IMR-90 (cell line): Measurements from ENCODE around the gene ASH1L. TPM values are rescaled to one million over a fixed set of nuclear protein-coding genes. Genes with fewer than 3 reads are reported as not detected.
"Not testable (repeated sequence)": the region's sequence is repeated elsewhere in the genome, so short reads cannot be mapped to it uniquely, and the experiment has no call there.

Source experiments
- ATAC-seq: fragments of 200-7000 bp; cut with Tn5 transposase; 2 replicates; pipeline ENCODE4 v1.9.1; 2020; ENCODE audit warnings: low read depth, mild to moderate bottlenecking, moderate library complexity
- BruUV-seq: library from RNA; stranded (reverse); fragments of 400-500 nt; replicated peaks from 2 replicates; lab custom pipeline; 2021; lab: Mats Ljungman, UMichigan
- CTCF ChIA-PET: fragments of 300-600 bp; formaldehyde crosslinking; extraction: SDS; loops from one replicate; lab custom pipeline; 2021; ENCODE audit warnings: antibody characterized with exemption; lab: Yijun Ruan, JAX
- POLR2A ChIA-PET: fragments of 300-600 bp; sonication (Branson Sonifier 250); formaldehyde crosslinking; loops from one replicate; lab custom pipeline; 2022; ENCODE audit warnings: antibody characterized with exemption; ENCODE audit not compliant: unreplicated experiment; lab: Charles Lee
- DNase-seq: peaks from one replicate; pipeline ENCODE4 v3.0.0; 2013
- H2AFZ ChIP-seq: replicated peaks from 2 replicates; pipeline ENCODE3; 2013; ENCODE audit warnings: low read length, mild to moderate bottlenecking; ENCODE audit not compliant: poor library complexity
- H2AK5ac ChIP-seq: 2 replicates; pipeline ENCODE4 v1.6.1; 2013; ENCODE audit warnings: low read depth, low read length, inconsistent platforms
- H2AK9ac ChIP-seq: replicated peaks from 2 replicates; pipeline ENCODE3; 2013; ENCODE audit warnings: mild to moderate bottlenecking, low read depth, low read length, moderate library complexity; ENCODE audit not compliant: poor library complexity
- H2BK120ac ChIP-seq: 2 replicates; pipeline ENCODE4 v1.6.1; 2013; ENCODE audit warnings: low read depth, low read length, inconsistent platforms
- H2BK15ac ChIP-seq: 3 replicates; pipeline ENCODE4 v1.6.1; 2013; ENCODE audit warnings: low read depth, low read length, inconsistent platforms
- H2BK20ac ChIP-seq: 2 replicates; pipeline ENCODE4 v1.6.1; 2013; ENCODE audit warnings: low read depth, mild to moderate bottlenecking, inconsistent platforms, low read length, moderate library complexity
- H2BK5ac ChIP-seq: 2 replicates; pipeline ENCODE4 v1.6.1; 2013; ENCODE audit warnings: mild to moderate bottlenecking, low read depth, low read length, inconsistent platforms; ENCODE audit not compliant: poor library complexity, severe bottlenecking
- H3K14ac ChIP-seq: replicated peaks from 2 replicates; pipeline ENCODE4 v1.6.1; 2013; ENCODE audit warnings: low read depth, low read length, inconsistent platforms
- H3K18ac ChIP-seq: 2 replicates; pipeline ENCODE4 v1.6.1; 2013; ENCODE audit warnings: low read depth, low read length, control low read depth
- H3K23ac ChIP-seq: 2 replicates; pipeline ENCODE4 v1.6.1; 2013; ENCODE audit warnings: low read depth, low read length, inconsistent platforms
- H3K27ac ChIP-seq: 2 replicates; pipeline ENCODE4 v1.5.1; 2013; ENCODE audit warnings: mild to moderate bottlenecking, control low read depth, low read length; ENCODE audit not compliant: insufficient read depth
- H3K27me3 ChIP-seq: 2 replicates; pipeline ENCODE4 v1.6.1; 2013; ENCODE audit warnings: low read length; ENCODE audit not compliant: control insufficient read depth, insufficient read depth
- H3K36me3 ChIP-seq: 2 replicates; pipeline ENCODE4 v1.6.1; 2013; ENCODE audit warnings: low read length, mixed read lengths; ENCODE audit not compliant: control insufficient read depth, insufficient read depth
- H3K4ac ChIP-seq: 2 replicates; pipeline ENCODE4 v1.6.1; 2013; ENCODE audit warnings: low read depth, low read length, inconsistent platforms
- H3K4me1 ChIP-seq: 2 replicates; pipeline ENCODE4 v1.6.1; 2013; ENCODE audit warnings: low read length, mixed read lengths; ENCODE audit not compliant: control insufficient read depth, insufficient read depth
- H3K4me2 ChIP-seq: 2 replicates; pipeline ENCODE4 v1.6.1; 2013; ENCODE audit warnings: low read depth, mild to moderate bottlenecking, control low read depth, low read length, moderate library complexity
- H3K4me3 ChIP-seq: 2 replicates; pipeline ENCODE4 v1.5.1; 2013; ENCODE audit warnings: low read depth, mild to moderate bottlenecking, control low read depth, low read length, moderate library complexity; ENCODE audit not compliant: insufficient read depth
- H3K56ac ChIP-seq: 2 replicates; pipeline ENCODE4 v1.6.1; 2013; ENCODE audit warnings: low read length, inconsistent platforms; ENCODE audit not compliant: insufficient read depth; ENCODE audit errors: extremely low read depth
- H3K79me1 ChIP-seq, 2 experiments: 2 replicates each; pipeline ENCODE4 v1.6.1; 2013; ENCODE audit warnings: low read length in 2 of 2, inconsistent platforms in 1 of 2, low read depth in 1 of 2
- H3K9ac ChIP-seq: 2 replicates; pipeline ENCODE4 v1.6.1; 2013; ENCODE audit warnings: low read depth, low read length, control low read depth
- H3K9me1 ChIP-seq: 2 replicates; pipeline ENCODE4 v1.6.1; 2013; ENCODE audit warnings: low read length, inconsistent platforms; ENCODE audit not compliant: insufficient read depth
- H3K9me3 ChIP-seq: 2 replicates; pipeline ENCODE4 v1.6.1; 2013; ENCODE audit warnings: low read length; ENCODE audit not compliant: control insufficient read depth, insufficient read depth
- H4K20me1 ChIP-seq: 2 replicates; pipeline ENCODE4 v1.6.1; 2013; ENCODE audit warnings: low read length, inconsistent platforms; ENCODE audit not compliant: insufficient read depth
- H4K5ac ChIP-seq: 2 replicates; pipeline ENCODE4 v1.6.1; 2013; ENCODE audit warnings: mild to moderate bottlenecking, low read depth, low read length, control low read depth
- H4K8ac ChIP-seq, 2 experiments: 2 replicates each; pipeline ENCODE4 v1.6.1; 2013; ENCODE audit warnings: low read depth in 2 of 2, low read length in 2 of 2, control low read depth in 1 of 2, inconsistent platforms in 1 of 2
- H4K91ac ChIP-seq: 2 replicates; pipeline ENCODE4 v1.6.1; 2013; ENCODE audit warnings: low read depth, low read length, inconsistent platforms; ENCODE audit not compliant: insufficient read depth
- WGBS, 2 experiments: methylation state at CpG; one replicate each; pipeline versions ENCODE4 v1.1.5 to v1.1.7; 2013; ENCODE audit warnings: missing lambda C conversion rate in 2 of 2; ENCODE audit not compliant: insufficient read length in 1 of 2; ENCODE audit errors: extremely low coverage in 2 of 2; 5-methylcytosine and 5-hydroxymethylcytosine counted together
- dilution Hi-C: fragments of 300-500 bp; cut with HindIII; formaldehyde crosslinking; loops from one replicate; pipeline ENCODE4 v1.14.3; 2018; ENCODE audit warnings: low sequenced_read_pairs; ENCODE audit not compliant: unreplicated experiment
- in situ Hi-C: fragments of 300-500 bp; cut with MboI; formaldehyde crosslinking; loops from 3 replicates; pipeline ENCODE4 v1.14.3; 2019; ENCODE audit warnings: low sequenced_read_pairs, inconsistent platforms, mixed read lengths
- intact Hi-C: fragments of 100-400 bp; cut with micrococcal nuclease; formaldehyde crosslinking; loops from 2 replicates; pipeline ENCODE4 v1.10.0; 2022
- polyA plus RNA-seq, 3 experiments: library from polyadenylated mRNA; depleted of rRNA; stranded (reverse); fragments of >200 nt; gene quantifications; 2 replicates each; pipeline ENCODE4 v1.2.3, GENCODE V29; 2012; ENCODE audit warnings: low replicate concordance in 1 of 3
- total RNA-seq: library from RNA; depleted of rRNA; stranded (reverse); fragments of >200 nt; gene quantifications from 2 replicates; pipeline ENCODE4 v1.2.3, GENCODE V29; 2012

ASH1L gene
- total and polyA plus RNA-seq, 2 of the 4 experiments (the other 2 are of a cell fraction) = 13.7 to 18.5 TPM

GRCh38 chr1:155511385-155511784 lies 51.2 kb downstream of the ASH1L start:
- H4K5ac ChIP-seq, H2AK9ac ChIP-seq, ATAC-seq, H4K8ac ChIP-seq, H2AK5ac ChIP-seq, H2BK120ac ChIP-seq, H3K4me2 ChIP-seq, DNase-seq, H3K4me1 ChIP-seq, H2AFZ ChIP-seq, H3K4me3 ChIP-seq, H2BK20ac ChIP-seq, CTCF ChIA-PET, H3K27me3 ChIP-seq, dilution Hi-C loops, H2BK5ac ChIP-seq, H3K14ac ChIP-seq, H2BK15ac ChIP-seq, BruUV-seq, H4K91ac ChIP-seq, H3K36me3 ChIP-seq, H3K4ac ChIP-seq, POLR2A ChIA-PET, H3K18ac ChIP-seq, H3K9ac ChIP-seq, intact Hi-C loops, H3K56ac ChIP-seq, H3K23ac ChIP-seq, in situ Hi-C loops, H3K27ac ChIP-seq, H3K9me3 ChIP-seq: not testable (repeated sequence)
- peaks cover 43% of the 10 kb centered on the region for H4K20me1 ChIP-seq
- peaks cover 15% of the 10 kb centered on the region for H3K9me1 ChIP-seq
- H3K79me1 ChIP-seq = peaks cover 35 to 77% of the 10 kb centered on the region in 2 experiments
- WGBS, 2 experiments = no CpG with 5 or more reads among the region's 6 CpGs
